Measurements from ENCODE around the gene CUTA. TPM values are rescaled to one million over a fixed set of nuclear protein-coding genes. Genes with fewer than 3 reads are reported as not detected.
A peak's percentile ranks its signal among the peaks of the same experiment; 100 is the strongest.
"Not testable (repeated sequence)": the region's sequence is repeated elsewhere in the genome, so short reads cannot be mapped to it uniquely, and the experiment has no call there.

CUTA gene
- total RNA-seq, 8 experiments from 2014 or later: 196 to 327 (median 271) TPM

DNA sequence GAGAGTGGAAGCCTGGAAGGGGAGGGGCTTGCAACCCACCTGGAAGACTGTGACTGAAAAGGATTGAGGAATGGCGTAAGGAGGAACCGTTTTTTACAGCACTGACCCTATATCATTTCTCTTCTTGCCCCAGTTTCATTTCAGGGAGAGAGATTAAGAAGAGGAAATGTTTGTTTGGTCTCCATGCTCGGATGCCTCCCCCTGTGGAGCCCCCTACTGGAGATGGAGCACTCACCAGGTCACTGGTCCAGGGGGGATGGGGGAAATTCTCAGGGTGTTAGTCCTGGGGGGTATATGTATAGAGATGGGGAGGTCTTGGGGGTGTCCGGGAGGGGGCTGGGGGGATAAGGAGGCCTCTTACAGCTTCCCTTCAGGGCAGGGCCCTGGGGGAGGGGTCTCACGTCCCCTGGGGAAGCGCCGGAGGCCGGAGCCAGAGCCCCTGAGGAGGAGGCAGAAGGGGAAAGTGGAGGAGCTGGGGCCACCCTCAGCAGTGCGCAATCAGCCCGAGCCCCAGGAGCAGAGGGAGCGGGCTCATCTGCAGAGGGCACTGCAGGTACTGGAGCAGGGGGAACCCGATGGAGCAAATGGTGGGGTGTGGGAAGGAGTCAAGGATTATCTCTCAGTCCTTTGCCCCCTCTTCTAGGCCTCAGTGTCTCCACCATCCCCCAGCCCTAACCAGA lies 3.2 kb downstream of the CUTA start:
- 42 to 83% (median 56%) methylated on average over 2 to 3 of the region's 12 CpGs; no CpG with 5 or more reads in 6 of the 10 experiments for WGBS, 10 experiments
- in situ Hi-C loops (cut with MboI; ENCODE audit: low pct_unique_long_range_greater_than_20kb in 2 of 9, low sequenced_read_pairs in 9 of 9, unreplicated experiment in 9 of 9): no loop called here
- Histone ChIP-seq H3K4me1 (replicated peaks in 1 of 2) (peaks cover 30 to 32% of the 10 kb centered on the region in 2 donors), H3K27ac (no peak overlapping the region), H3K4me3 (no peak overlapping the region)
- no peak for ATAC-seq (replicated peaks in 6 of 8)

DNA sequence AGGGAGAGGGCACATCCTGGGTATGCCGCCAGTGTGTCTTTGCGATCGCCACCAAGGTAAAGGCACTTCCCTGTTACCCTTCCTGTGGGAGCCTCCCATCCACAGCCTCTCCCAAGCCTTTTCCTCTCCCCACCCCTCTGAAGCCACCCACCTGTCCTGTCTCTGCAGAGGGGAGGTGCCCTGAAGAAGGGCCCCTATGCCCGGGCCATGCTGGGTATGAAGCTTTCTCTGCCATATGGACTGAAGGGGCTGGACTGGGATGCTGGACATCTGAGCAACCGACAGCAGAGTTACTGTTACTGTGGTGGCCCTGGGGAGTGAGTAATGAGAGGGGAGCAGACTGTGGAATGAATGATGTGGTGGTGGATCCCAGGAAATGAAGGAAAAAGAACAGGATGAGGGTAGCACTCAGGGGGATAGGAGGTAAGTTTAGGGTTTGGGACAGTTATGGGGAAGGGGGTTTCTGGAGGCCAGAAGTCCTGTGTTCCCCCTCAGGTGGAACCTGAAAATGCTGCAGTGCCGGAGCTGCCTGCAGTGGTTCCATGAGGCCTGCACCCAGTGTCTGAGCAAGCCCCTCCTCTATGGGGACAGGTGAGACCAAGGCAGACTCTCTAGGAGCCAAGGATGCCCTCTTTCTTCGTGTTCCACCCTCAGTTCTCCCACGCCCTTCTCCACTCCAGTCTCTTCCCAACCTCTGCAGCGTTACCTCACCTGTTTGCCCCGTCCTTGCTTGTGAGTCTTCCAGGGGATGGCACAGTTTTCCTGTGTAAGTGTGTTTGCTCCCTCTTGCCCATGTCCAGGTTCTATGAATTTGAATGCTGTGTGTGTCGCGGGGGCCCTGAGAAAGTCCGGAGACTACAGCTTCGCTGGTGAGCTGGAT lies 4.4 kb downstream of the CUTA start:
- H3K4me3 ChIP-seq: no peak overlapping the region
- no peak overlapping the region for H3K27ac ChIP-seq
- in situ Hi-C loops (cut with MboI; ENCODE audit: low pct_unique_long_range_greater_than_20kb in 2 of 9, low sequenced_read_pairs in 9 of 9, unreplicated experiment in 9 of 9): no loop called here
- ATAC-seq (replicated peaks in 6 of 8): no peak
- 83 to 100% (median 93%) methylated on average over 1 to 9 of the region's 14 CpGs; no CpG with 5 or more reads in 2 of the 10 experiments for WGBS, 10 experiments
- H3K4me1 ChIP-seq (replicated peaks in 1 of 2): peaks cover 19 to 20% of the 10 kb centered on the region in 2 donors

GRCh38 chr6:33412140-33413009 lies 5.5 kb downstream of the CUTA start:
- in situ Hi-C loops (cut with MboI; ENCODE audit: low pct_unique_long_range_greater_than_20kb in 2 of 9, low sequenced_read_pairs in 9 of 9, unreplicated experiment in 9 of 9): no loop called here
- Histone ChIP-seq H3K4me3 (peak overlapping the region in 4 of 5 donors; percentile 77 to 96 (median 92)), H3K27ac (no peak overlapping the region), H3K4me1 (replicated peaks in 1 of 2) (peaks cover 19% of the 10 kb centered on the region in 2 donors)
- 91 to 100% (median 100%) methylated on average over 1 to 5 of the region's 10 CpGs; no CpG with 5 or more reads in 3 of the 10 experiments for WGBS, 10 experiments
- ATAC-seq (replicated peaks in 6 of 8): no peak

DNA sequence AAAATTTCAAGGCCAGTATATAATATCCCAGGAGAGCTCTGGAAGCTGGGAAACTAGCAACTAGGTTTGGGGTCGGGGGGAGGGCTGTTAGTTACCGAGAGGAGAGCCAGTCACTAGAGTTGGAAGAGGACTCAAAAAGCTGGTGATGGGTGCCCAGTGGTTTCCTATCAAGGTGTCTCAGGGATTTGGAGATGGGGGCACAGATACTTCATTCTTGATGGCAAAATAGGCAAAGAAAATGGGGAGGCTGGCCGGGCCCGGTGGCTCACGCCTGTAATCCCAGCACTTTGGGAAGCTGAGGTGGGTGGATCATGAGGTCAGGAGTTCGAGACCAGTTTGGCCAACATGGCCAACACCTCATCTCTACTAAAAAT lies 6.3 kb downstream of the CUTA start:
- ATAC-seq (replicated peaks in 6 of 8): no peak
- peaks cover 12 to 18% of the 10 kb centered on the region in 2 donors for H3K4me1 ChIP-seq (replicated peaks in 1 of 2)
- 44 to 100% (median 71%) methylated on average over 1 to 6 of the region's 6 CpGs; no CpG with 5 or more reads in 2 of the 10 experiments for WGBS, 10 experiments
- H3K4me3 ChIP-seq: peak overlapping the region; percentile 77 to 96 (median 93)
- peak overlapping the region in 1 of 2 donors; percentile 97 for H3K27ac ChIP-seq
- in situ Hi-C loops (cut with MboI; ENCODE audit: low pct_unique_long_range_greater_than_20kb in 2 of 9, low sequenced_read_pairs in 9 of 9, unreplicated experiment in 9 of 9): no loop called here

GRCh38 chr6:33410711-33411631 lies 6.9 kb downstream of the CUTA start, which contains the start of gene PHF1:
Gene PHF1, plus strand, starts transcription at chr6:33411014. Its CDS starts 1,250 bp downstream, at chr6:33412264.
- peak within 1 kb of the TSS; percentile 96 to 97 for H3K27ac ChIP-seq
- in situ Hi-C loops (cut with MboI; ENCODE audit: low pct_unique_long_range_greater_than_20kb in 2 of 9, low sequenced_read_pairs in 9 of 9, unreplicated experiment in 9 of 9): no loop called here
- H3K4me1 ChIP-seq (replicated peaks in 1 of 2): peaks cover 7 to 11% of the 10 kb centered on the region in 2 donors
- H3K4me3 ChIP-seq: peak within 1 kb of the TSS; percentile 77 to 96 (median 93)
- WGBS, 10 experiments: no CpG with 5 or more reads among the region's 67 CpGs
- ATAC-seq (replicated peaks in 6 of 8): peak; percentile 25 to 59 (median 38)

DNA sequence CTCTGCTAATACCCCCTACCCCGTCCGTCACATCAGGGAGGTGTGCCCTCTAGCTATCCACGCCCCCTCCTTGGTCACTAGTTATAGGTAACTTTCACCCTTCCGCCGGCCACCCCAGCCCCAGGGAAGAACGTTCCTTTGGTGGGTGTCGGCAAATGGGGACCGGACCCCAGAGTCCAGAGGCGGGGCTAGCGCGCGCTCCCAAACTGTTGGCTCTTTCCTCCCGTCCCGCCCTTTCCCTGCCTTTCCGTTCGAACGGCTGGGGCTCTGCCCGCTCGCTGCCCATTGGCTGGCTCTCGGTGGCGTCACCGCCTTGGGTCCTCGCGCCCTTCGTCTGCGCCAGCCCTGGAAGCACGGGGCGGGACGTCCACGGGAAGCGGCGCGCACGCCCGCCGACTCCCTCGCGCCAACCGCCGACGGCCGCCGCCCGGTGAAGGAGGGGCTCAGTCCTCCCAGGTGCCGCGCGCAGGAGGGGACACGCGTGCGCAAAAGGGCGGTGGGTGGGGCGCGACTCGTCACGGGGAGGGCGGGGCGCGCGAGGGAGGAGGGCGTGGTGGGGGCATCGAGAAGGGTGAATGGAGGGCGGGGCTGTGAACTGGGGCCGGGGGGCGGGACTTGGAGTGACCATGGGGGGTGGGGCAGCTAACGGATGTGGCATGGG lies 7.7 kb downstream of the CUTA start:
- peak overlapping the region; percentile 77 to 96 (median 93) for H3K4me3 ChIP-seq
- ATAC-seq (replicated peaks in 6 of 8): peak; percentile 86 to 95 (median 91)
- 0% methylated on average over 1 to 10 of the region's 65 CpGs; no CpG with 5 or more reads in 5 of the 10 experiments for WGBS, 10 experiments
- peak overlapping the region; percentile 96 to 97 for H3K27ac ChIP-seq
- peaks cover 7 to 9% of the 10 kb centered on the region in 2 donors for H3K4me1 ChIP-seq (replicated peaks in 1 of 2)
- in situ Hi-C loops (cut with MboI; ENCODE audit: low pct_unique_long_range_greater_than_20kb in 2 of 9, low sequenced_read_pairs in 9 of 9, unreplicated experiment in 9 of 9): no loop called here

GRCh38 chr6:33407132-33407718 lies 10.7 kb downstream of the CUTA start:
- ATAC-seq (replicated peaks in 6 of 8): peak in 2 of 8 experiments; percentile 1
- in situ Hi-C loops (cut with MboI; ENCODE audit: low pct_unique_long_range_greater_than_20kb in 2 of 9, low sequenced_read_pairs in 9 of 9, unreplicated experiment in 9 of 9): no loop called here
- Histone ChIP-seq H3K4me3 (no peak overlapping the region), H3K27ac (no peak overlapping the region), H3K4me1 (replicated peaks in 1 of 2) (peaks cover 7 to 9% of the 10 kb centered on the region in 2 donors)
- 71 to 100% (median 89%) methylated on average over 2 to 5 of the region's 5 CpGs; no CpG with 5 or more reads in 4 of the 10 experiments for WGBS, 10 experiments

DNA sequence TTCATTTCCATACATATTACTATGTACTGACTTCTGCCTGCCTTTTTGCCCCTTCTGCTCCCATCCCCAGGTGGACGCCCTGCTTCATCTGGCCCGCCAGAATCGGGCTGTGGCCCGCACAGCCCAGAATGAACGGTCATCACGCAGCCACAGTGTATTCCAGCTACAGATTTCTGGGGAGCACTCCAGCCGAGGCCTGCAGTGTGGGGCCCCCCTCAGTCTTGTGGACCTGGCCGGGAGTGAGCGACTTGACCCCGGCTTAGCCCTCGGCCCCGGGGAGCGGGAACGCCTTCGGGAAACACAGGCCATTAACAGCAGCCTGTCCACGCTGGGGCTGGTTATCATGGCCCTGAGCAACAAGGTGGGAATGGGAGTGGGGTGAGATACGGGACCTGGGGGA lies 11.8 kb downstream of the CUTA start:
- in situ Hi-C loops (cut with MboI; ENCODE audit: low pct_unique_long_range_greater_than_20kb in 2 of 9, low sequenced_read_pairs in 9 of 9, unreplicated experiment in 9 of 9): no loop called here
- ATAC-seq (replicated peaks in 6 of 8): no peak
- WGBS, 10 experiments: 96 to 100% (median 100%) methylated on average over 1 to 5 of the region's 17 CpGs; no CpG with 5 or more reads in 5 of the 10 experiments

GRCh38 chr6:33405386-33405940 lies 12.4 kb downstream of the CUTA start:
- Histone ChIP-seq H3K27ac (no peak overlapping the region), H3K4me3 (no peak overlapping the region), H3K4me1 (replicated peaks in 1 of 2) (no peaks in the 10 kb centered on the region)
- ATAC-seq (replicated peaks in 6 of 8): no peak
- WGBS, 10 experiments: 76 to 100% (median 94%) methylated on average over 1 to 4 of the region's 15 CpGs; no CpG with 5 or more reads in 3 of the 10 experiments
- in situ Hi-C loops (cut with MboI; ENCODE audit: low pct_unique_long_range_greater_than_20kb in 2 of 9, low sequenced_read_pairs in 9 of 9, unreplicated experiment in 9 of 9): no loop called here

More for the DNA sequence above, 11.8 kb downstream of the CUTA start:
- Histone ChIP-seq H3K4me1 (replicated peaks in 1 of 2) (no peaks in the 10 kb centered on the region), H3K27ac (no peak overlapping the region), H3K4me3 (no peak overlapping the region)

DNA sequence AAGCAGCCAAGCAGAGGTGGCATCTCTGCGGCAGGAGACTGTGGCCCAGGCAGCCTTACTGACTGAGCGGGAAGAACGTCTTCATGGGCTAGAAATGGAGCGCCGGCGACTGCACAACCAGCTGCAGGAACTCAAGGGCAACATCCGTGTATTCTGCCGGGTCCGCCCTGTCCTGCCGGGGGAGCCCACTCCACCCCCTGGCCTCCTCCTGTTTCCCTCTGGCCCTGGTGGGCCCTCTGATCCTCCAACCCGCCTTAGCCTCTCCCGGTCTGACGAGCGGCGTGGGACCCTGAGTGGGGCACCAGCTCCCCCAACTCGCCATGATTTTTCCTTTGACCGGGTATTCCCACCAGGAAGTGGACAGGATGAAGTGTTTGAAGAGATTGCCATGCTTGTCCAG lies 13.0 kb downstream of the CUTA start:
- ATAC-seq (replicated peaks in 6 of 8): no peak
- no peak overlapping the region for H3K27ac ChIP-seq
- no peaks in the 10 kb centered on the region for H3K4me1 ChIP-seq (replicated peaks in 1 of 2)
- 94 to 100% methylated on average over 3 to 7 of the region's 17 CpGs; no CpG with 5 or more reads in 8 of the 10 experiments for WGBS, 10 experiments
- in situ Hi-C loops (cut with MboI; ENCODE audit: low pct_unique_long_range_greater_than_20kb in 2 of 9, low sequenced_read_pairs in 9 of 9, unreplicated experiment in 9 of 9): no loop called here
- H3K4me3 ChIP-seq: no peak overlapping the region

DNA sequence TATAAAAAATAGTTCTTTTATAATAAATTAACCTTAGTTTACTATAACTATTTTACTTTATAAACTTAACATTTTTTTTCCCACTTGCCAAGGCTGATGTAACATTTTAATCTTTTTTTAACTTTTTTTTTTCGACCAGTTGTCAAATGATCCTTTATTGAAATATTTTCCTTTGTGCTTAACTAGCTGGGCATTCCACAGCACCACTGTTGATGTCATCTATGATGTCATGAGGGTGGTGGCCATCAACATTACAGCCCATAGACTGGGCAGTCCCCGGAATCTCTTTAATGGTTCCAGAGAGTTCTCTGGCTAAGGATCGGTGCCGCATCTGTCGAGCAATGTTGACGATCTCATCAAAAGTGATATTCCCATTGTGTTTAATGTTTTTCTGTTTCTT lies 18.0 kb downstream of the CUTA start:
- ATAC-seq (replicated peaks in 6 of 8); H3K4me1 ChIP-seq (replicated peaks in 1 of 2); in situ Hi-C loops (cut with MboI; ENCODE audit: low pct_unique_long_range_greater_than_20kb in 2 of 9, low sequenced_read_pairs in 9 of 9, unreplicated experiment in 9 of 9); H3K27ac ChIP-seq; H3K4me3 ChIP-seq: not testable (repeated sequence)
- 86 to 100% (median 95%) methylated on average over 1 to 6 of the region's 6 CpGs; no CpG with 5 or more reads in 2 of the 10 experiments for WGBS, 10 experiments
